HG03575 (cell line): ENCODE data around the gene TBC1D8.

Experiments used
- ATAC-seq: cut with Tn5 transposase; IDR thresholded peaks from one replicate; pipeline ENCODE4 v1.9.1; 2021; ENCODE audit not compliant: unreplicated experiment, insufficient number of reproducible peaks, low FRiP score; ENCODE audit errors: extremely low read depth

The TBC1D8 gene

GRCh38 chr2:101116348-101116747 lies 34.8 kb downstream of the TBC1D8 start:
- no peak for ATAC-seq

DNA sequence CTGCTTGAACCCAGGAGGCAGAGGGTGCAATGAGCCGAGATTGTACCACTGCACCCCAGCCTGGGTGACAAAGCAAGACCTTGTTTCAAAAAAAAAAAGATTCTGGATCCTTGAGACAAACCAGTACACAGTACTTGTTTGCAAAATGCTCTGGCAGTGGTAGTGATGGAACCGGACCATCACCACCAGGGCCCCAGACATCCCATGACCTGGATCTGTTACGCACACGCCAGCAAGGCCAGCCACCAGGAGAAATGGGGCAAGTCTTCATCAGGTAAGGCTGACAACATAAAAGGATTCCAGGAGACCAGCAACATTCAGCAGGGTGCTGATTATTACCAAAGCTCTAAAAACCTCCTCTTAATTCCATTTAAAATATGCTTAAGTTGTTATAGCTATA lies 35.5 kb downstream of the TBC1D8 start:
- no peak for ATAC-seq

- ATAC-seq = no peak
Measured at GRCh38 chr2:101114815-101115214, 36.4 kb downstream of the TBC1D8 start.

GRCh38 chr2:101114268-101114783 lies 36.9 kb downstream of the TBC1D8 start:
- no peak for ATAC-seq

- ATAC-seq = no peak
Measured at GRCh38 chr2:101113441-101114267, 37.5 kb downstream of the TBC1D8 start.

DNA sequence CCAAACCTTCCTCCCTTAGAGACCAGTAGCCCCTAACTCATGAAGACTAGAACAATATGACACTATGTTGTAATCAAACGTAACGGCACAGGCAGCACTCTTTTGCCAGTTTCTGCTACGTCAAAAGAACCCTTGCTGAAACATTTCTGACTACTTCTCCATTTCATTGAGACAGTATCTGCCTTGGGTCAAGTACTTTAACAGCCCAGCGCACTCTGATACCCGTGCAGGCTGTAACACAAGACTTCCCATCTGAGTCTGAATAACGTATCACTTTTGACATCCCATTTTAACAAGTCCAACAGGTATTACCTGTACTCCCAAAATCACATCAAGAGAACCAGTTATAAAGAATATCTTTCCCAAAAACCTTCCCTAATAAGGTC lies 38.4 kb downstream of the TBC1D8 start:
- ATAC-seq = no peak

- no peak for ATAC-seq
Measured at GRCh38 chr2:101111917-101112771, 39.0 kb downstream of the TBC1D8 start.

DNA sequence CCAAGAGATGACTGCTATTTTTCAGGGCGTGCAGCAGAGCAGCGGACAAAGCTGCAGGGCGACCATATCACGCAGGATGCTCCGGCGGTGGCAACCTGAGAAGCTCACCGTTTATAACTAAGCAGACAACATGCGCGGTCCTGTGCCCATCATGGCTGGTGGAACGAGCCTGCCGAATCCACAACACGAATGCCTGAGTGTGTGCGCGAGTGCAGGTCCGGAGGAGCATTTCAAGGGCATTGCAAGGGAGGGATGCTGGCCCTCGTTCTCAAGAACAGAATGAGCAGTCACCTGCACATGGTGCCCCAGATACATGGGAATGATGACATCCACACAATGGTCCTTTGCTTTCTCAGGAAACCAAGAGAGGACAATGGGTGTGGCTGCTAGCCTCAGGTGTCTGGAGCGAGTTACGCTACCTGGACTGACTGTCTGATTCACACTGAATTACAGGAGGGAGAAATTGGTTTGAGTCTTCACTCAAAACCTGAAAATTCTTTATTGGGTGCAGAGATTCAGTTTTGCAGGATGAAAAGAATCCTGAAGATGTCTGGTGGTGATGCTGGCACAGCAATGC lies 39.8 kb downstream of the TBC1D8 start:
- ATAC-seq = no peak

GRCh38 chr2:101109451-101110118 lies 41.6 kb downstream of the TBC1D8 start:
- ATAC-seq = no peak

DNA sequence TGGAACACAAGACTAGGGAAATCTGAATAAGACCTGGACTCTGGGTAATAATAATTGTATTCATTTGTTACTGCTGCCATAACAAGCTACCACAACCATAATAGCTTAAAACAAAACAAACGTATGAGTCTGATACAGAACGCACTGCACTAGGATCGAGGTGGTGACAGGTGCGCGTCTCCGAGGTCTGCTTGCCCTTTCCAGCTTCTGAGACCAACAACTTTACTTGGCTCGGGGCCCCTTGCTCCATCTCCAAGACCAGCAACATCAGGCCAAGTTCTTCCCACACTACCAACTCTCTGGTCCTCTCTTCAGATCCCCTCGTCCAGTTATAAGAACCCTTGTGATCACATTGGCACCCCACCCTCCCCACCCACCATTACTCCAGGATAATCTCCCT lies 42.8 kb downstream of the TBC1D8 start:
- no peak for ATAC-seq

- no peak for ATAC-seq
Measured at GRCh38 chr2:101107241-101107640, 43.9 kb downstream of the TBC1D8 start.

GRCh38 chr2:101106453-101107181 lies 44.6 kb downstream of the TBC1D8 start:
- ATAC-seq = no peak

- ATAC-seq = no peak
Measured at GRCh38 chr2:101105654-101106053, 45.5 kb downstream of the TBC1D8 start.

- no peak for ATAC-seq
Measured at GRCh38 chr2:101097638-101098037, 53.5 kb downstream of the TBC1D8 start.

GRCh38 chr2:101096619-101097142 lies 54.5 kb downstream of the TBC1D8 start:
- ATAC-seq = no peak

GRCh38 chr2:101094351-101094750 lies 56.8 kb downstream of the TBC1D8 start:
- no peak for ATAC-seq

DNA sequence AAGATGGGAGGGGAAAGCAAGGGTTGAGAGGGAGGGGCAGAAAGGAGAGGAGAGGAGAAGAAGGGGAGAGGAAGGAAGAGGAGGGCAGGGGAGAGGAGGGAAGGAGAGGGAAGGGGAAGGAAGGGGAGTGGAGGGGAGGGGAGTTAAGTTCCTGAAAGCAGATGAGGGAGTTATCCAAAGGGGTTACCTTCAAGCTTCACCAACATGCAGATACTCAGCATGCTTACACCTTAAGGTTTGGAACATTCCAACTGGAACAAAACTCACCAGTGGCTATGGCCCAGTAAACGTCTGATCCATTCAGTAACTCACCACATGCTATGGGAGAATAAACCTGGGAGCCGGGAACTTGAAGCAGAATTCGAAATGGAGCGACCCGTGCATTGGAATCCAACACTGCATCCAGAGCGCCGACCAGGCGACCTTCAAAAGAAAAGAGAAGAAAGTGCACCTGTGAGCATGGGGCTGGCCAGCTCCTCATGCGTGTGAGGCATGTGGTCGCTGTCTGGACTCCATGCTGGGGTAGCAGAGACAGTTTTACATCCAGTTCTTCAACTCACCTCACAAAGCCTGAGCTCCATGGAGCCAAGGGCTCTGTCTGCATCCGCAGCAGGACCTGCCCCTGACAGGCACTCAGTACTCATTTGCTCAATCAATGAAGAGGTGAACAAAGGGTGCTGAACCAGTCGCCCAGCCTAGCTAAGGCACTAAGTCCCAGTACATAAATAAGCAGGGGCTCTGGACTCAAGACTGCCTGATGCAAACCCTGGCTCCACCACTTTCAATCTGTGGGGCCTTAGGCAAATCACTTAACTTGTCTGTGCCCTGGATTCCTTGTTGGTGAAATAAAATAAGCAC lies 61.0 kb downstream of the TBC1D8 start:
- no peak for ATAC-seq
